IPS-18c (cell line): Measurements from ENCODE around the gene ACTL10.
A peak's percentile ranks its signal among the peaks of the same experiment; 100 is the strongest.
"Not testable (repeated sequence)": the region's sequence is repeated elsewhere in the genome, so short reads cannot be mapped to it uniquely, and the experiment has no call there.

Experiments
- H3K4me3 ChIP-seq: 2 replicates; pipeline ENCODE4 v1.7.0; 2013; ENCODE audit warnings: low read depth, mild to moderate bottlenecking, low read length, moderate library complexity; ENCODE audit not compliant: insufficient read depth
- H3K9me3 ChIP-seq: one replicate; pipeline ENCODE4 v1.6.1; 2013; ENCODE audit warnings: mild to moderate bottlenecking, low read length, moderate library complexity; ENCODE audit not compliant: control insufficient read depth, insufficient read depth

ACTL10 gene

GRCh38 chr20:33666293-33667244 is at the start of gene ACTL10:
Gene ACTL10 (plus strand): TSS chr20:33666943. CDS start chr20:33667498, 555 bp downstream.
- no peaks in the 10 kb centered on the region for H3K9me3 ChIP-seq
- peak within 1 kb of the TSS; percentile 63 for H3K4me3 ChIP-seq

- no peaks in the 10 kb centered on the region for H3K9me3 ChIP-seq
- H3K4me3 ChIP-seq = no peak overlapping the region
Measured at GRCh38 chr20:33621717-33622400, 44.9 kb upstream of the ACTL10 start.

- Histone ChIP-seq H3K4me3 (no peak overlapping the region), H3K9me3 (no peaks in the 10 kb centered on the region)
Measured at GRCh38 chr20:33622705-33623365, 43.9 kb upstream of the ACTL10 start.

GRCh38 chr20:33624399-33624798 is 42.3 kb upstream of the ACTL10 start:
- Histone ChIP-seq H3K4me3 (no peak overlapping the region), H3K9me3 (no peaks in the 10 kb centered on the region)

GRCh38 chr20:33626190-33626589 is 40.6 kb upstream of the ACTL10 start:
- H3K9me3 ChIP-seq = no peaks in the 10 kb centered on the region

GRCh38 chr20:33627577-33628216 is 39.0 kb upstream of the ACTL10 start:
- Histone ChIP-seq H3K9me3 (no peaks in the 10 kb centered on the region), H3K4me3 (no peak overlapping the region)

More at GRCh38 chr20:33626190-33626589, 40.6 kb upstream of the ACTL10 start:
- H3K4me3 ChIP-seq = no peak overlapping the region

- no peak overlapping the region for H3K4me3 ChIP-seq
- H3K9me3 ChIP-seq = no peaks in the 10 kb centered on the region
Measured at GRCh38 chr20:33629533-33629932, 37.2 kb upstream of the ACTL10 start.

- Histone ChIP-seq H3K9me3 (no peaks in the 10 kb centered on the region), H3K4me3 (no peak overlapping the region)
Measured at GRCh38 chr20:33629979-33630378, 36.8 kb upstream of the ACTL10 start.

GRCh38 chr20:33630507-33630906 is 36.2 kb upstream of the ACTL10 start:
- Histone ChIP-seq H3K4me3 (no peak overlapping the region), H3K9me3 (no peaks in the 10 kb centered on the region)

GRCh38 chr20:33631910-33632309 is 34.8 kb upstream of the ACTL10 start:
- H3K4me3 ChIP-seq, H3K9me3 ChIP-seq: not testable (repeated sequence)

GRCh38 chr20:33635341-33635740 is 31.4 kb upstream of the ACTL10 start:
- H3K9me3 ChIP-seq = no peaks in the 10 kb centered on the region
- no peak overlapping the region for H3K4me3 ChIP-seq

GRCh38 chr20:33636776-33637175 is 30.0 kb upstream of the ACTL10 start:
- Histone ChIP-seq H3K4me3 (no peak overlapping the region), H3K9me3 (no peaks in the 10 kb centered on the region)

- Histone ChIP-seq H3K4me3 (no peak overlapping the region), H3K9me3 (no peaks in the 10 kb centered on the region)
Measured at GRCh38 chr20:33640287-33640686, 26.5 kb upstream of the ACTL10 start.

- H3K4me3 ChIP-seq = no peak overlapping the region
- H3K9me3 ChIP-seq = no peaks in the 10 kb centered on the region
Measured at GRCh38 chr20:33644313-33645071, 22.3 kb upstream of the ACTL10 start.

GRCh38 chr20:33645072-33645358 is 21.7 kb upstream of the ACTL10 start:
- no peak overlapping the region for H3K4me3 ChIP-seq
- no peaks in the 10 kb centered on the region for H3K9me3 ChIP-seq

- Histone ChIP-seq H3K4me3 (no peak overlapping the region), H3K9me3 (no peaks in the 10 kb centered on the region)
Measured at GRCh38 chr20:33645396-33645795, 21.3 kb upstream of the ACTL10 start.

GRCh38 chr20:33646191-33646590 is 20.6 kb upstream of the ACTL10 start:
- H3K9me3 ChIP-seq = no peaks in the 10 kb centered on the region
- H3K4me3 ChIP-seq = no peak overlapping the region
